ENCODE measurements around the gene NEDD8. TPM values are rescaled to one million over a fixed set of nuclear protein-coding genes. Genes with fewer than 3 reads are reported as not detected.

Gene NEDD8
- total RNA-seq, 1 experiment from 2014 or later, result 178 TPM

DNA sequence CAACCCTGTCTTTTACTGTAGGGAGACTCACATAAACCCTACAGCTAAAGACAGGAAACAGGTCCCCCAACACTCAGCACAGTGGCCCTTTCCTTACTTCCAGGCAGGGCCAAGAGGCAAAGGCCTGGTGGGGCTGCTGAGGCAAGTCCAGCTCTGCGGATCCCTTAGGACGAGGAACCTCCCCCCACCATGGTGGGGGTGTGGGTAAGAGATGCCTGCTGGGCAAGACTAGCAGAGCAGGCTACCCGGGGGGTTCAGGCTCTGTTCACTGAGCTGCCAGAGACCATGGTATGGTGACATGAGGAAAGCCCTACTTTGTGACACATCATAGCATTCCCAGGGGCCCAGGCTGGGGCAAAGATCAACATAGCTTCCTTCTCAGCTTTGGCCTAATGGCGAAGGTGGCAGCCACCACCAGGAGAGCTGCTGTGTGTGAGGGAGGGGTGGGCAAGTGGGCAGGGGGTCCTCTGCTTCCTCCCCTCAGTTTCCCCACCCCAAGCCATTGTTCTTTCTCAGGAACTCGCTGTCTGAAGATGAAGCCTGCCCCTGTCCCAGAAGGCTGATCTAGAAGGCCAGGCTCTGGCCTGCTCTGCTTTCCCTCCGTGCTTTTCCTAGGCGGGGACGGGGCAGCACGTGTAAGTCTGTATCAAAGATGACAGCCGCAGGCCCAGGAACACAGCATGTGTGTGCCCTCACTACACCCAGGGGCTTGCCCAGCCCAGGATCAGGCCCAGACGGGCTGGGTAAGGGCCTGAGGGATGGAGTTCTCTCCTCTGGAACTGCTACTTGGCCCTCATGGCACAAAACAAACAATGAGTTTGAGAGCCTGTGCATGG is 20.3 kb upstream of the NEDD8 start:
- Histone ChIP-seq H3K27ac (ENCODE audit: low read depth, low read length) (no peak overlapping the region), H3K27me3 (ENCODE audit: insufficient read depth, low read length) (no peaks in the 10 kb centered on the region), H4K20me1 (ENCODE audit: insufficient read depth) (no peaks in the 10 kb centered on the region), H3K4me1 (ENCODE audit: control insufficient read depth in 1 of 2, insufficient read depth in 2 of 2, low read length in 2 of 2) (peaks cover 0 to 5% of the 10 kb centered on the region in 2 experiments; a peak in 1 of 4 replicates), H3K36me3 (ENCODE audit: control insufficient read depth in 1 of 2, insufficient read depth in 2 of 2, low read length in 2 of 2) (no peaks in the 10 kb centered on the region; a peak in 1 of 4 replicates), H3K4me2 (ENCODE audit: low read length) (no peak overlapping the region), H3K9me2 (ENCODE audit: insufficient read depth) (no peaks in the 10 kb centered on the region), H3K4me3 (replicated peaks in 1 of 2; ENCODE audit: low read depth in 1 of 2, low read length in 2 of 2) (no peak overlapping the region), H3K79me2 (ENCODE audit: insufficient read depth, low read length) (no peaks in the 10 kb centered on the region), H3K9ac (ENCODE audit: low read length) (no peak overlapping the region), H2AFZ (ENCODE audit: low read depth, low read length, poor library complexity, severe bottlenecking) (no peak overlapping the region), H3K9me3 (ENCODE audit: control insufficient read depth in 1 of 2, insufficient read depth in 1 of 2, low read depth in 1 of 2, low read length in 2 of 2) (no peaks in the 10 kb centered on the region)
- no peak for TF ChIP-seq POLR2AphosphoS5 (IDR thresholded peaks at IDR 0.05; ENCODE audit: low read depth, low read length)
- intact Hi-C loops (cut with micrococcal nuclease), result no loop called here
- CTCF ChIA-PET, result interaction anchor here (1.7 kb wide), 1 partner anchor 10 kb away, joined by 9 read pairs; the partner anchor contains the start of gene TINF2
- DNase-seq (ENCODE audit: low read depth, low spot score) (no peak), ATAC-seq (no peak)
- no TSS peak for BruUV-seq (replicated peaks)
- POLR2A ChIA-PET, result interaction anchor here (1.0 kb wide), 1 partner anchor 19 kb away, joined by 3 read pairs; the partner anchor contains the start of gene RABGGTA
- RAD21 ChIA-PET (ENCODE audit: low non-redundant PET in 1 of 2, low total read pairs in 2 of 2, uncharacterized antibody in 2 of 2, unreplicated experiment in 2 of 2), result no interaction called here

DNA sequence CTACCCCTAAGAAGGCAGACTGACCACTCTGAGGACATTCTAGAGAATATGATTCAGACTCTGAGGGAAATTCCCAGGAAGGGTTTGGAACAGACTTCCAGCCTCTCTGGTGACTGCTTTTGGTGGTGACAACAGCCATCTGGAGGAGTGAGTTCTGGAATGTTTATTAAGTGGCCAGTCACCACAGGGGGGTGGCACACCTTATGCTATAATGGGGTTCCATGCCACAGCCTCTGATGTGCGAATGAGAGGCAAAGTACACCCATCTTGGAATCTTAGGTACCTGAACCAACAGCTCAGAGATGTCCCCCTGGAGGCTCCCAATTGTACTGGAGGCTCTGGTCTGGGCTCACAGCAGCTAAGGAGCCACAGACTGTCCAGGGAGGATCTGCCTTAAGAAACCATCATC is 19.7 kb upstream of the NEDD8 start:
- H4K20me1 ChIP-seq (ENCODE audit: insufficient read depth), result no peaks in the 10 kb centered on the region
- no peaks in the 10 kb centered on the region for H3K27me3 ChIP-seq (ENCODE audit: insufficient read depth, low read length)
- TF ChIP-seq, protein P1, sequence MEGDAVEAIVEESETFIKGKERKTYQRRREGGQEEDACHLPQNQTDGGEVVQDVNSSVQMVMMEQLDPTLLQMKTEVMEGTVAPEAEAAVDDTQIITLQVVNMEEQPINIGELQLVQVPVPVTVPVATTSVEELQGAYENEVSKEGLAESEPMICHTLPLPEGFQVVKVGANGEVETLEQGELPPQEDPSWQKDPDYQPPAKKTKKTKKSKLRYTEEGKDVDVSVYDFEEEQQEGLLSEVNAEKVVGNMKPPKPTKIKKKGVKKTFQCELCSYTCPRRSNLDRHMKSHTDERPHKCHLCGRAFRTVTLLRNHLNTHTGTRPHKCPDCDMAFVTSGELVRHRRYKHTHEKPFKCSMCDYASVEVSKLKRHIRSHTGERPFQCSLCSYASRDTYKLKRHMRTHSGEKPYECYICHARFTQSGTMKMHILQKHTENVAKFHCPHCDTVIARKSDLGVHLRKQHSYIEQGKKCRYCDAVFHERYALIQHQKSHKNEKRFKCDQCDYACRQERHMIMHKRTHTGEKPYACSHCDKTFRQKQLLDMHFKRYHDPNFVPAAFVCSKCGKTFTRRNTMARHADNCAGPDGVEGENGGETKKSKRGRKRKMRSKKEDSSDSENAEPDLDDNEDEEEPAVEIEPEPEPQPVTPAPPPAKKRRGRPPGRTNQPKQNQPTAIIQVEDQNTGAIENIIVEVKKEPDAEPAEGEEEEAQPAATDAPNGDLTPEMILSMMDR (IDR thresholded peaks at IDR 0.05 in 2 of 3, conservative IDR thresholded peaks at IDR 0.05 in 1 of 3; ENCODE audit: borderline replicate concordance in 1 of 3, insufficient read depth in 1 of 3, low read depth in 2 of 3, low read length in 2 of 3), result peak in 1 of 3 experiments; percentile 27; a peak in 1 of 6 replicates
- TF ChIP-seq, protein P2, sequence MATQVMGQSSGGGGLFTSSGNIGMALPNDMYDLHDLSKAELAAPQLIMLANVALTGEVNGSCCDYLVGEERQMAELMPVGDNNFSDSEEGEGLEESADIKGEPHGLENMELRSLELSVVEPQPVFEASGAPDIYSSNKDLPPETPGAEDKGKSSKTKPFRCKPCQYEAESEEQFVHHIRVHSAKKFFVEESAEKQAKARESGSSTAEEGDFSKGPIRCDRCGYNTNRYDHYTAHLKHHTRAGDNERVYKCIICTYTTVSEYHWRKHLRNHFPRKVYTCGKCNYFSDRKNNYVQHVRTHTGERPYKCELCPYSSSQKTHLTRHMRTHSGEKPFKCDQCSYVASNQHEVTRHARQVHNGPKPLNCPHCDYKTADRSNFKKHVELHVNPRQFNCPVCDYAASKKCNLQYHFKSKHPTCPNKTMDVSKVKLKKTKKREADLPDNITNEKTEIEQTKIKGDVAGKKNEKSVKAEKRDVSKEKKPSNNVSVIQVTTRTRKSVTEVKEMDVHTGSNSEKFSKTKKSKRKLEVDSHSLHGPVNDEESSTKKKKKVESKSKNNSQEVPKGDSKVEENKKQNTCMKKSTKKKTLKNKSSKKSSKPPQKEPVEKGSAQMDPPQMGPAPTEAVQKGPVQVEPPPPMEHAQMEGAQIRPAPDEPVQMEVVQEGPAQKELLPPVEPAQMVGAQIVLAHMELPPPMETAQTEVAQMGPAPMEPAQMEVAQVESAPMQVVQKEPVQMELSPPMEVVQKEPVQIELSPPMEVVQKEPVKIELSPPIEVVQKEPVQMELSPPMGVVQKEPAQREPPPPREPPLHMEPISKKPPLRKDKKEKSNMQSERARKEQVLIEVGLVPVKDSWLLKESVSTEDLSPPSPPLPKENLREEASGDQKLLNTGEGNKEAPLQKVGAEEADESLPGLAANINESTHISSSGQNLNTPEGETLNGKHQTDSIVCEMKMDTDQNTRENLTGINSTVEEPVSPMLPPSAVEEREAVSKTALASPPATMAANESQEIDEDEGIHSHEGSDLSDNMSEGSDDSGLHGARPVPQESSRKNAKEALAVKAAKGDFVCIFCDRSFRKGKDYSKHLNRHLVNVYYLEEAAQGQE (IDR thresholded peaks at IDR 0.05; ENCODE audit: low read depth), result no peak
- no peak overlapping the region for H3K27ac ChIP-seq (ENCODE audit: low read depth, low read length)
- no TSS peak for BruUV-seq (replicated peaks)
- H3K9ac ChIP-seq (ENCODE audit: low read length), result no peak overlapping the region
- no peaks in the 10 kb centered on the region for H3K9me3 ChIP-seq (ENCODE audit: control insufficient read depth in 1 of 2, insufficient read depth in 1 of 2, low read depth in 1 of 2, low read length in 2 of 2)
- ChIA-PET CTCF (interaction anchor here (1.7 kb wide), 1 partner anchor 9 kb away, joined by 9 read pairs; the partner anchor contains the start of gene TINF2), POLR2A (interaction anchor here (1.0 to 1.7 kb wide), 2 partner anchors 10 to 20 kb away, joined by 3 to 7 read pairs; partner anchors contain the start of genes RABGGTA and TINF2), RAD21 (ENCODE audit: low non-redundant PET in 1 of 2, low total read pairs in 2 of 2, uncharacterized antibody in 2 of 2, unreplicated experiment in 2 of 2) (no interaction called here)
- H3K36me3 ChIP-seq (ENCODE audit: control insufficient read depth in 1 of 2, insufficient read depth in 2 of 2, low read length in 2 of 2), result no peaks in the 10 kb centered on the region; a peak in 1 of 4 replicates
- H3K4me2 ChIP-seq (ENCODE audit: low read length), result no peak overlapping the region
- no peaks in the 10 kb centered on the region for H3K79me2 ChIP-seq (ENCODE audit: insufficient read depth, low read length)
- no peak overlapping the region for H2AFZ ChIP-seq (ENCODE audit: low read depth, low read length, poor library complexity, severe bottlenecking)
- intact Hi-C loops (cut with micrococcal nuclease), result no loop called here
- no peaks in the 10 kb centered on the region for H3K9me2 ChIP-seq (ENCODE audit: insufficient read depth)
- no peak overlapping the region for H3K4me3 ChIP-seq (replicated peaks in 1 of 2; ENCODE audit: low read depth in 1 of 2, low read length in 2 of 2)
- no peak for DNase-seq (ENCODE audit: low read depth, low spot score)
- peaks cover 0 to 5% of the 10 kb centered on the region in 2 experiments; a peak in 1 of 4 replicates for H3K4me1 ChIP-seq (ENCODE audit: control insufficient read depth in 1 of 2, insufficient read depth in 2 of 2, low read length in 2 of 2)
- peak; percentile 58; the same call in 1 of the 2 replicates for ATAC-seq

All from HCT116 (cell line).